ENCODE data around the gene CYP1A2. TPM values are rescaled to one million over a fixed set of nuclear protein-coding genes. Genes with fewer than 3 reads are reported as not detected.

CYP1A2 gene
- total and polyA plus RNA-seq, 9 donors, result 0.23 TPM; not detected in 8

DNA sequence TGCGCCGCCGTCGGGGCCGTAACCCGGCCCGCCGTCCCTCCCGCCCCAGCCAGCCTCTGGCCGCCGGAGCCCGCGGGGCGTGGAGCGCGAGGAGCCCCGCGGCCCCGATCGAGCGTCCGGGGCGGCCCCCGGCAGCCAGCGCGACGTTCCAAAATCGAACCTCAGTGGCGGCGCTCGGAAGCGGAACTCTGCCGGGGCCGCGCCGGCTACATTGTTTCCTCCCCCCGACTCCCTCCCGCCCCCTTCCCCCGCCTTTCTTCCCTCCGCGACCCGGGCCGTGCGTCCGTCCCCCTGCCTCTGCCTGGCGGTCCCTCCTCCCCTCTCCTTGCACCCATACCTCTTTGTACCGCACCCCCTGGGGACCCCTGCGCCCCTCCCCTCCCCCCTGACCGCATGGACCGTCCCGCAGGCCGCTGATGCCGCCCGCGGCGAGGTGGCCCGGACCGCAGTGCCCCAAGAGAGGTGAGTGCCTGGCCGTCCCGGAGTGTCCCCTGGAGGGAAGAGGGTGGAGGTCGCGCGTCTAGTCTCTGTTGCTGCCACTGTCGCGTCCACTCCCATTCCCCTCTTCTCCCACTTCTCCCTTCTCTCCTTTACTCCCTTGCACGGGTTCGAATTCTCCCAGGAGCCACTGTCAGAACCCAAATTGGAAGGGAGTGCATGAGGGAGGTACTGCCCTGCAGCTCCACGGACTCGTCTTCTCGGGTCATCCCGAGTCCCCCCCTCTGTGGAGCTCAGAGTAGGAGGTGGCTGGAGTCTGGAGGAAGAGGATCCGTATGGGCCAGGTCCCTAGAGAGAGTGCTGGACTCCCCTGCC lies 33.8 kb downstream of the CYP1A2 start:
- no peak for TF ChIP-seq CTCF (IDR thresholded peaks at IDR 0.05)
- no peak for TF ChIP-seq POLR2A (IDR thresholded peaks at IDR 0.05)
- no peak for TF ChIP-seq EP300 (IDR thresholded peaks at IDR 0.05)
- 1% methylated on average over 60 to 72 of the region's 72 CpGs for WGBS, 3 donors
- intact Hi-C loops (cut with DNase I), result loop anchor here in 3 of 4 donors (5.0 to 10.0 kb wide), 7 partner anchors 55 to 422 kb away; partner anchors contain the start of genes C15orf39 (in 1 of the 3), RPP25 (in 1 of the 3) and ULK3 (in 1 of the 3)
- no peaks in the 10 kb centered on the region for H3K36me3 ChIP-seq
- H3K4me3 ChIP-seq, result peak overlapping the region; percentile 54
- H3K27ac ChIP-seq, result peak overlapping the region; percentile 63 to 80
- H3K4me1 ChIP-seq (ENCODE audit: insufficient read depth), result peaks cover 14% of the 10 kb centered on the region
- H3K27me3 ChIP-seq, result no peaks in the 10 kb centered on the region
- peak in 3 of 5 donors; percentile 53 to 61 (median 55) for DNase-seq
- H3K9me3 ChIP-seq, result no peaks in the 10 kb centered on the region

DNA sequence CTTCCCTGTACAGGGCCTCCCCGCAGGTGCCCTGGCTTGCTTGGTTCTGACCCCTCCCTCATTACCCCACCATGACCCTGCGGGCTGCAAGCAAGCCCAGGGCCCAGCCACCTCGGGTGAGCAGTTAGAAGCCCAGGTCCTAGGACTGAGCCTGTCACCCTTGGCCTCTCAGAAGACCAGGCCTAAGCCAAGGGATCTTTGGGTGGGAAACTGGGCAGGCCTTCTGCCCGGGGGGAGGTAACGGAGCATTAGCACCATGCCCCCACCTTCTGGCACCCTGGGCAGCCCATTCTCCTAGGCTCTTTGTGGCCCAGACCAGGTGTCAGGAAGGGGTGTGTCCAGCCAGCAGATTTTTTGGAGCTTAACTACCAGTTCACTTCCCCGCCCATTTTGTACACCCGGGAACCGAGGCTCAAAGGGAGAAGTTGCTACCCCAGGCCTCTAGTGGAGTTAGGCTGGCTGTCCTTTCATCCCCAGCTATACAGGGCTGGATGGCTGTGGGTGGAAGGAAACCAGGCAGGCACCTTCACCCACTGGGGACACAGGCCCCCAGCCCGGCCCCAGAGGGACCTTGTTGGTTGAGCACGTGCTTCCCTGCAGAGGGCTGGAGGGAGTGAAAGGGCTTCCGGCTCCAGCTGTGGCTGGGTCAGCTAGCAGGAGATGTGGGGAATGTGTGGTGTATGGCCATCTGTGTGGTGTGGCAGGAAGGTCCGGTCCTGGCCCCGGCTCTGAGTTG lies 34.6 kb downstream of the CYP1A2 start:
- no peaks in the 10 kb centered on the region for H3K27me3 ChIP-seq
- no peaks in the 10 kb centered on the region for H3K36me3 ChIP-seq
- peak overlapping the region; percentile 54 for H3K4me3 ChIP-seq
- intact Hi-C loops (cut with DNase I), result loop anchor here in 3 of 4 donors (5.0 to 10.0 kb wide), 7 partner anchors 54 to 422 kb away; partner anchors contain the start of genes C15orf39 (in 1 of the 3), RPP25 (in 1 of the 3) and ULK3 (in 1 of the 3)
- H3K4me1 ChIP-seq (ENCODE audit: insufficient read depth), result peaks cover 14% of the 10 kb centered on the region
- DNase-seq, result no peak
- 4 to 5% (median 4%) methylated on average over 13 of the region's 13 CpGs for WGBS, 3 donors
- H3K27ac ChIP-seq, result peak overlapping the region in 1 of 2 donors; percentile 63
- no peaks in the 10 kb centered on the region for H3K9me3 ChIP-seq
- TF ChIP-seq CTCF (IDR thresholded peaks at IDR 0.05) (no peak), EP300 (IDR thresholded peaks at IDR 0.05) (no peak), POLR2A (IDR thresholded peaks at IDR 0.05) (no peak)

DNA sequence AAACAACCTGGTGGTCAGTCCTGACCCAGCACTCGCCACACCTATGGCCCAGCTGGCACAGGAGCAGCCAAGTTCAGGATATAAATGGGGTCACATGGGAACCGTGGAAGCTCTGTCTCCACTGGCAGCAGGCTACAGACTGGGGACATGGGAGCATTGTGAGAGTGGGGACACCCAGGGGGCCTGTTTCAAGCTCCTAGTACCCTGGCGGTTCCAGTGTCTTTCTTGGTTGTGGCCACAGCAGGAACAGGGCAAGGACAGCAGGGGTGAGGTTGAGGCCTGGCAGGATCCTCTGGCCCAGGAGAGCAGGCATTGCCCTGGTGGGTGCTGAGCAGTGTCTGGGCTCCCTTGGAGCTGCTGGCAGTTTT lies 35.1 kb downstream of the CYP1A2 start:
- Histone ChIP-seq H3K27me3 (no peaks in the 10 kb centered on the region), H3K4me3 (no peak overlapping the region), H3K4me1 (ENCODE audit: insufficient read depth) (peaks cover 16% of the 10 kb centered on the region), H3K36me3 (no peaks in the 10 kb centered on the region), H3K9me3 (no peaks in the 10 kb centered on the region), H3K27ac (no peak overlapping the region)
- TF ChIP-seq CTCF (IDR thresholded peaks at IDR 0.05) (no peak), EP300 (IDR thresholded peaks at IDR 0.05) (no peak), POLR2A (IDR thresholded peaks at IDR 0.05) (no peak)
- DNase-seq, result no peak
- intact Hi-C loops (cut with DNase I), result loop anchor here in 3 of 4 donors (5.0 to 10.0 kb wide), 7 partner anchors 54 to 421 kb away; partner anchors contain the start of genes C15orf39 (in 1 of the 3), RPP25 (in 1 of the 3) and ULK3 (in 1 of the 3)
- 34 to 56% (median 55%) methylated on average over 3 of the region's 3 CpGs for WGBS, 3 donors

DNA sequence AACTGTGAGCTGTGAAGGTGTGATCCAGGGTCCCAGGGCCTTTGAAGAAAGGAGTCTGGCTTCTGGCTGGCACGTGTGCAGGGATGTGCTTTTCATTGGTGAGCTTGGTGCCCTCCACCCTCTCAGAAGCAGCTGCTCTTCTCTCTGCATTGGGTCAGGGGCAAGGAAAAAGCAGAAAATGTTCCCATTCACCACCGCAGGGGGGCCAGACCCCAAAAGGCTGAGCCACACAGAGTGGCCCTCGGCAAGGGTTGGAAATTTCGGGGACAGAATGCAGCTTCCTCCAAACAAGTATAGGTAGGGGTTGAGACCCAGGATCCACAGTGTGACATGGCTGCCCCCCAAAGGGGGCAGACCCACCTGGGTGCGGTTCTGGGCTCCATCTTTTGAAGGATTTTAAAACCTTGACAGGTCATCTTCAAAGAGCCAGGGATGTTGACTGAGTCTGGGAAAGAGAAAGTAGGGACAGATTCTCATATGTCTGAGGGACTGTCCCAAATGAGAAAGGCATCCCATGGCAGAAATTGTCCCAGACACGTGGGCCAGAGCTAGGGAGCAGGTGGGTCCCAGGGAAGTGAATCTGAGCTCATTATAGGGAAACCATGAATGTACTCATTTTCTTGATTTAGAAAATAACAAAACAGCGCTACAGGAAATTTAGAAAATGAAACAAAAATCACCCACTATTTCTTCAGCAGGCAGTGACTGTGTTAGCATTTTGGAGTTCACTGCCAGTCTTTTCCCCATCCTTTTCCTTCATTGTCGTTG lies 36.0 kb downstream of the CYP1A2 start:
- Histone ChIP-seq H3K36me3 (no peaks in the 10 kb centered on the region), H3K4me1 (ENCODE audit: insufficient read depth) (peaks cover 24% of the 10 kb centered on the region), H3K9me3 (no peaks in the 10 kb centered on the region), H3K4me3 (no peak overlapping the region), H3K27me3 (no peaks in the 10 kb centered on the region), H3K27ac (no peak overlapping the region)
- TF ChIP-seq POLR2A (IDR thresholded peaks at IDR 0.05) (no peak), CTCF (IDR thresholded peaks at IDR 0.05) (no peak), EP300 (IDR thresholded peaks at IDR 0.05) (no peak)
- 67 to 77% (median 73%) methylated on average over 8 of the region's 8 CpGs for WGBS, 3 donors
- intact Hi-C loops (cut with DNase I), result loop anchor here in 3 of 4 donors (5.0 to 10.0 kb wide), 7 partner anchors 53 to 420 kb away; partner anchors contain the start of genes C15orf39 (in 1 of the 3), RPP25 (in 1 of the 3) and ULK3 (in 1 of the 3)
- DNase-seq, result no peak

Measured in ovary (tissue), 9 donors.